CD1c-positive myeloid dendritic cell (primary cell): ENCODE data around the gene TMEM114.

Source experiments
- DNase-seq: peaks from one replicate; pipeline ENCODE4 v3.0.0-alpha.2; 2016; ENCODE audit errors: extremely low spot score

The TMEM114 gene

DNA sequence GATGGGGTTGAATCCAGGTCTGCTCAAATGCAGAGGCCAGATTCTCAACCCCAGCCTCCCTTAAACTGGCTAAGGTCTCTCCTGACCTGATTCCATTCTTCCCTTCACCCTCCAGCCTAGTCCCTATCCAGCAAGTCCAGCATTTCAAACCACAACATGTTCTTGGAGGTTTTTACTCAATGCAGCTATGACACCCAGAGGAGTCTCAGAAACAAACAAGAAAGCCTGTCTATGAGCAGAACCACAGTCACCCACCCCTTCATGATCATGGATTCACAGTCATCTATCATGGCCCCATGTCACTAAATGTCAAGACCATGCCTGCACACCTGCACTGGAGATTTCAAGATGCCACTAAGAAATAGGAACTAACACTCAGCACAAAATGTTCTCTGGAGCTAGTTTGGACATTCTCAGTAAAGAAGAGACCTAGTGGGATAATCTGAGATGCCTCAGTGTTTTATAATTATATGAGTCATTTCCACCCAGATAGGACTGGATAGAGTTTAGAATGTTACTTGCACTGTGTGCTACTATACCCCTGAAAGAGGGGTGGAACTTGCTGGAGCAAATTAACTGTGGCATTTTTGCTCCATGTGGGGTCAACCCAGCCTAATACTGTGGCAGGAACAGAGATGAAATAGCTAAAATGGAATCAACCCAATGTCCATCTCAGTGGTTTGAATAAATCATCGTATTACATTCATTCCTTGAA, 21.7 kb upstream of the TMEM114 start:
- no peak for DNase-seq

DNA sequence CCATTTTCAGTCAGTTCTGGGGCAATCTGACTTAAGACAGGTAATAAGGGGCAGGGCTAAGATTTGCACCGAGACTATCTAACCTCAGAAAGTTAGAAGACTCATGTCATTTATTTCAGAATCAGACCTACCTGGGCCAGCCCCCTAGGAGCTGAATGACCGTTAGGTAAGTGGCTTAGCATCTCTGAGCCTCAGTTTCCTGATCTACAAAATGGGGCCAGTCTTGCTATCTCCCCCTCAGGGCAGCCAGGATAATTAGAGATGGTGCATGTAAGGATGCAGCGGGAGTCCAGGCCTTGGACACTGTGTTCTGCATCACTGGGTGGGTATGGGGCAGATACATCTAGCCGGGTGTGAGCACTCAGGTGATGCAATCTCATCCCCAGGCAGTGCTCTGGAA, 20.8 kb upstream of the TMEM114 start:
- no peak for DNase-seq

DNA sequence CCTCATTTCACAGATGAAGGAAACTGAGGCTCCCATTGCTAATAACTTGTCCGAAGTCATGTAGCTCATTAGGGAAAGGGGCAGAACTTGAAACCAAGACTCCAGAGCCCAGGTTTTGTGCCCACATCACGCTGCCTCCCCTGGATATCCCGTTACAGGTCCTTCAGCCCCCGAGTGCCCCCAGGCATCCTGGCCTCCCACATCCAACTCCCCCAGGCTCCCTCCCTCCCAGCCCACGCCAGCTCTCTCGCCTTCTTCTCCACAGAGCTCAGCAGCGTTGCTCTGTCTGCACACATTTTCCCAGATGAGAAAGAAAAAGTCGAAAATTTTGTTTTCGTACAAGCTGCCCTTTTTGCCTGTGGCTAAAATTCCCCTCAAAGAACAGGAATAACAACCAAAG, 16.9 kb upstream of the TMEM114 start:
- no peak for DNase-seq

DNA sequence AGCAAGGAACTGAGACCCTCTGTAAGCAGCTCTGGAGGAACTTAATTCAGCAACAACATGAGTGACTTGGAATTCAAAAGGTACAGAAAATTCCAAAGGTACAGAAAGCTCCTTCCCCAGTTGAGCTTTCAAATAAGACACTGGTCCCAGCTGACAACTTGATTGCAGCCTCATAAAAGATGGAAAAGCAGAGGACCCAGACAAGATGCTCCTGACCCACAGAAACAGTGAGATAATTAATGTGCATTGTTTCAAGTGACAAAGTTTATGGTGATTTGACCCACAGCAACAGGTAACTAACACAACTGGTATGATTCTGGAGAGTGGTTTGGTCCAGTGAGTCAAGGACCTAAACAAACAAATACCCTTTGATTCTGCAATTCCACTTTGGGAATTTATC, 15.2 kb upstream of the TMEM114 start:
- no peak for DNase-seq

DNA sequence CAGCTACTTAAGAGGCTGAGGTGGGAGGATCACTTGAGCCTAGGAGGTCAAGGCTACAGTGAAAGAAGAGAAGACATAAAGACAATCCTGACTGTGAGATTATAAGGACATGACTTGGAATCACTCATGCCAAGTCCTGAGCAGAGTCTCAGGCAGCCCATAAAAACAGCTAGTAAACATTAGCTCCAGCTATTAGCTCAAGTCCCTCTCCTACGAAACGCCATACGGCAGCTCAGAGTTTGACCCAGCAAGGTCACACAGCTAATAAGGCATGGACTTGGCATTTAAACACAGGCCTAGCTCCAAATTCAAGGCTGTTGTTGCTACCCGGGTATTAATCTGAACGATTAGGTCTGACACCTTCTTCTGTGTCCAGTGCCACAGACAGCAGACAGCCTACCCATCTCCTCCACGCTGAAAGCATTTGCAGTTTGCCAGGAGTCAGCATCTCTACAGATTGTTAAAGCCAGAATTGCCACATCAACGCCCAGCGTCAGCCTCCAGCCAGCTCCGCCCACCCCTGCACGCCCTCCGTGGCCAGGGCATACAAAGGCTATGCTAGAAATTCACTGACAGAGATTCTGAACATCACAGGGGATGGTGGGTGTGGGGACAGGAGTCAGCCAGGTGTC, 9.9 kb upstream of the TMEM114 start:
- DNase-seq, result no peak

DNA sequence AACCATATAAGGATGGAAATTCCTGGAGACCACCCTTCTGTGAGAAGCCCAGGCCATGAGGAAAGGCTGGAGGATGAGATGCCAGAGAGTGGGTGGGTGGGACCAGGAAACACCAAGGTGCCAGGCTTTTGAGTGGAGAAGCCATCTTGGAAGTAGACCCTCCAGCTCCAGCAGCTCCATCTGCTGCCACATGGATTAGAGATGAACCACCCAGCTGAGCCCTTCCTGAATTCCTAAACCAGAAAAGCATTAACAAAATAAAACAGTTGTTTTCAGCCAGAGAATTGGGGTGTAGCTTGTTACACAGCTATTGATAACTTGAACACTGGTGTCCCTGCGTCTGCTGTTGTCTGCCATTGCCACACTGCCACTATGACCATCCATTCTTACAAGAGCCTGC, 6.3 kb upstream of the TMEM114 start:
- DNase-seq, result no peak

DNA sequence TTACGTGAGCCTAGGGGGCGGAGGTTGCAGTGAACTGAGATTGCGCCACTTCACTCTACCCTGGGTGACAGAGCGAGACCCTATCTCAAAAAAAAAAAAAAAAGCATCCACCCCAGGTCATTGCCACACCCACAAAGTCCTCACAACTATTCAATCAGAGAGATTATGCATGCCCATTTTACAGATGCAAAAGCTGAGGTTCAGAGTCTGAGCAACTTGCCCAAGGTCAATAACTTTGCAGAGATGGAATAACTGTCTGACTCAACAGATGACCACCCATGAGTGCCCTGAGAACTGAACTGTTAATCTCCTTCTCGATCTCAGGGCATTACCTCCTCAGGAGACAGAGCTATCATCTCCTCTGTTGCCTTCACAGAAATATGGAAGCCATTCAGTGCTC, 5.5 kb upstream of the TMEM114 start:
- DNase-seq, result no peak

DNA sequence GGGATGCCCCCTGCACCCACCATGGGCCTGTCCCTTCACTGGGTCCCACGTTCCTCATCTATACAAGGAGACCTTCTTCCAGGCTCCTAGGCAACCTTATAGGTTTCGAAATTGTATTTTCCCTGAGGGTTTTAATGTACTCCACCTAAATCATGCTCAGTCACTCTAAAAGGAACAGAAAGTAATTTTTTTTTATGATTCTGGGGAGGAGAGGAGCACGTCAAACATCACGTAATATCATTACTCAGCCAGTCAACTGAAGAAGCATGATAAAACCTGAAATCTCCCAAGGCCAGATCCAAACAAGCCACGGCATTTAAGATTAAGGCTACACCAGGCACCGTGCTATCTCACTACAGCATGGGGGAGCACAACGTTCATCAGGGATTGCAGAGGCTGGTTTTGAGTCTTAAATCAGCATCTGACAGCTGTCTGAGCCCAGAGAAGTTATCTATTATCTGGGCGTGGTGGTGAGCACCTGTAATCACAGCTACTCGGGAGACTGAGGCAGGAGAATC, 3.9 kb upstream of the TMEM114 start:
- DNase-seq, result peak; percentile 42

DNA sequence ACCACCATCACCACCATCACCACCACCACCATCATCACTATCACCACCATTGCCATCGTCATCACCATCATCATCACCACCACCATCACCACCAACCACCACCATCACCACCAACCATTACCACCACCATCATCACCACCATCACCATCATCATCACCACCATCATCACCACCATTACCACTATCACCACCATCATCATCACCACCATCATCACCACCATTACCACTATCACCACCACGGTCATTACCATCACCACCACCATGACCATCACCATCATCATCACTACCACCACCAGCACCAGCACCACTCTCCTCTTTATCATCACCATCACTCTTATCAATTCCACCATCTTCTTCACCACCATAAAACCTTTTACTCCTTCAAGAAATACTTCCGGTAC, 1.1 kb upstream of the TMEM114 start:
- no peak for DNase-seq

DNA sequence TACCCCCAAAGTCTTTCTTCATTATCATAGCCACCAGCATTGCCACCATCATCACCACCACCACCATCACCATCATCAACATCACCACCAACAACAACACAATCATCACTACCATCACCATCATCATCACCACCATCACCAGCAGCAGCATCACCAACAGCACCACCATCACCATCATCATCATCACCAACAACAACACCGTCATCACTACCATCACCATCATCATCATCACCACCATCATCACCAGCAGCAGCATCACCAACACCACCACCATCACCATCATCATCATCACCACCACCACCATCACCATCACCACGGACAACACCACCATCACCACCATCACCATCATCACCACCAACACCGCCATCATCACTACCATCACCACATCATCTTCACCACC, 500 bp upstream of the TMEM114 start:
- DNase-seq, result no peak

DNA sequence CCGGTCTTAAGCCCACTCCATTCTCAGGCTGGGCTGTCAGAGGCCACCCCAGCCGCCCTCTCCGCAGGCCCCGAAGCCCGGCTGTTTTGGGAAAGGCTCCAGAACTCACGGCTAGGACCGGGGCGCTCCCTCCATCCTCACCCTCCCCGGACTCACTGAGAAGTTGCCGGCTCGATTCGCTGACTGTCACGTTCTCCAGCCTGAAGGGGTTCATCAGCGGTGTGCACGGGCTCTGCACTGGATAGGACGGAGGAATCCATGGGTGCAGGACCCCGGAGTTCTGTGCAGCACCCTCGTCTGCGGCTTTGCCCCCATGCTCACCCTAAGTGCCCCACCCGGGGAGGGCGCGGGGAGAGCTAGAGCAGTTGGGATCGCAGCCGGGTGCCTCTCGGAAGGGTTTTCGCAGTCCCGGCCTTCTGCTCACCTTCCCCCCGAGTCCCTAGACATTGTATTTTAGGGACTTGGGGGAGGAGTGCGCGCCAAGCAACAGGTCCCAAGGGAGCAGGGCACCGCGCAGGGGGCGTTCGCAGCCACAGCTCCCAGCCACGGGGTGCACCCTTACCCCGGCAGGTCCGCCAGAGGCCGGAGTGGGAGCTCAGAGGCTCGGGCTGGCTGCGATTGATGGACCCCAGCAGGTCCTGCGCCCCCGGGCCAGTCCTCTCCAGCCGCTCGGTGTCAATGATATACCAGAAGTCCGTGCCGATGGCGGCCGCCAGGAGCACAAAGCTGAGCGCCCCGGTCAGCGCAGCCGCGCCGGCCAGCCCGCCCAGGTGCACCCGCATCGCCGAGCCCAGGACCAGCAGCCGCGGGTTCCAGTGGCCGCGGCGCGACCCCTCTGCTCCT, 1.0 kb downstream of the TMEM114 start:
- no peak for DNase-seq

DNA sequence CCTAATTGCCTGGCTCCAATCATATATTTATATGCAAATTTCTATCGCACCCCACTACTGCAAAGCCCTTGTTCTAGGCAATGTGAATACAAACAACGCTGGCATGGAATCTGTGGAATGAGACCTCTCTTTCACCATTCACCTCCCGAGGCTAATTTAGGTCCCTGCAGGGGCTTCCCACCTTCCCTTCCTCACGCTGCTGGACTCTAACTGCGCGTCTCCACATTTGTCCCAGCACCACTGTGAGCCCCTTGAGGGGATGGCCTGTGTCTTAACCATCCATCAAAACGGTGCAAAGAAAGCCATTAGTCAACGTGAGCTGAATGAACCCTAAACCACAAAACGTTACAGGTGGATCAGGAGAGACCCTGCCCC, 1.6 kb downstream of the TMEM114 start:
- no peak for DNase-seq

DNA sequence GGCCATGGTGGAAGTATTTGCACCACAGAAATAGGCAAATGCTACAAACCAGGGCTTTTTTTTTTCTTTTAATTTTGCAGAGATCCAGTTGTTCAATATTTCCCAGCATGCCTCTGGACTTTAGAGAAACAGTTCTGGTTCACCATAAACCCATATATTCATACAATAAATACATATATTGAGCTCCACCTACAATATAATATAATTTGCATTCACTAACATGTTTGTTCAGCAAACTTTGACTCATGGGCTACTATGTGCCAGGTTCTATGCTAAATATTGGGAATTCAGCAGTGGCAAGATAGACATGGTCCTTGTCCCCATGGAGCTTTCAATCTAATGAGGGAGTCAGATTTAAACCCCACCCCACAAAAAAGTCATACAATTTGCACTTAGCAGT, 3.2 kb downstream of the TMEM114 start:
- no peak for DNase-seq

DNA sequence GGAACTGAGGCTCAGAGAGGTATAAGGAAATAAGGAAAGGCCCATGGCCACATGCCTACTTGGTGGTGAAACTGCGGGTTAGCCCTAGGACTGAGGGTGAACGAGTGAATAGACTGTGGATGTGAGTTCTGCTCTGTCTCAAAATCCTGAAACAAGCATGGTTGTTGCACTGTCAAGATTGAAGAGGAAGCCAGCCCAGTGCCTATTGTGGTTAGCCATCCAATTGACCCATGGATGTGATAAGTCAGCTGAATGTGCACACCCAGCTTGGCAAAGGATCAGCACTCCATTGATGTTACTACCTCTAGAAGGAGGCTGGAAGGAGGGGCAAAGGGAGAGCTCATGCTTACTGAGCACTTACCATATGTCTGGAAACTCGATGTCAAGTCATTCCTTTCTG, 4.5 kb downstream of the TMEM114 start:
- DNase-seq, result no peak

DNA sequence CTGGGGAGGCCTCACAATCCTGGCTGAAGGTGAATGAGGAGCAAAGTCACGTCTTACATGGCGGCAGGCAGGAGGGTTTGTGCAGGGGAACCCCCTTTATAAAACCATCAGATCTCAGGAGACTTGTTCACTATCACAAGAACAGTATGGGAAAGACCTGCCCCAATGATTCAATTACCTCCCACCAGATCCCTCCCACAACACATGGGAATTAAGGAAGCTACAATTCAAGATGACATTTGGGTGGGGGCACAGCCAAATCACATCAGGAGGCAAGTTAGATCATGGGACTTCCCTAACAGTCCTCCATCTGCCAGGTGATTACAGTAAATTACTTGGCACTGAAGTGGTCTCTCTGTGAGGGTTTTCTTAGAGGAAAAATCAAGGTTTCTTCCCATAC, 5.3 kb downstream of the TMEM114 start:
- DNase-seq, result no peak

DNA sequence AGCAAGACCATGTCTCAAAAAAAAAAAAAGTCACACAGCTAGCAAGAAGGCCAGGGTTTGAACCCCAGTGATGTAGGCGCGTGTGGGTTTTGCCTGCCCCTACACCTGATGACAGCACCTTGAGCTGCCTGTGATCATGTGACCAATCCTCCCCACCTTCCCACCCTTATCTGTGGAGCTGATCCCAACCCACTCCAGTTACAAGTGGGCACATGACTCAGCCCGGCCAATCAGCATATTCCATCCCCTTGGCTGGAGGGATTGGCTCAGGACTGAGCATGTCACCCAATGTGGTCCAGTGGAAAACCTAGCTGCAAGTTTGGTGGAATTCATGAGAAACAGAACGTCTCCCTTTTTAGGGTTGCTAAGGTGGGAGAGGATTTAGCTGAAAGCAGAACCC, 6.6 kb downstream of the TMEM114 start:
- DNase-seq, result no peak

DNA sequence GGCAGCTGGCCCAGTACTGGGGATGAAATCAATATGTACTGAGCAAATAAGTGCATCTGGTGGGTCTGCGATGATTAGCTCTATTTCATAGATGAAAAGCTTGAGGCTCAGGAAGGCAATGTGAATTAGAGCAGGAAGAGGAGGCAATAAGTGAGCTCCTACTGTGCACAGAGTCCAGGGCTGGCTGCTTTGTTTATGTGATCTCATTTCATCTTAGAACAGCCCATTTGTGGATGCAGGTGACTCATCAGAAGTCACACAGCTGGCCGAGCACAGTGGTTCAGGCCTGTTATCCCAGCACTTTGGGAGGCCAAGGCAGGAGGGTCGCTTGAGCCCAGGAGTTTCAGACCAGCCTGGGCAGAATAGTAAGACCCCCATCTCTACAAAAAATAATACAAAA, 7.1 kb downstream of the TMEM114 start:
- DNase-seq, result no peak

DNA sequence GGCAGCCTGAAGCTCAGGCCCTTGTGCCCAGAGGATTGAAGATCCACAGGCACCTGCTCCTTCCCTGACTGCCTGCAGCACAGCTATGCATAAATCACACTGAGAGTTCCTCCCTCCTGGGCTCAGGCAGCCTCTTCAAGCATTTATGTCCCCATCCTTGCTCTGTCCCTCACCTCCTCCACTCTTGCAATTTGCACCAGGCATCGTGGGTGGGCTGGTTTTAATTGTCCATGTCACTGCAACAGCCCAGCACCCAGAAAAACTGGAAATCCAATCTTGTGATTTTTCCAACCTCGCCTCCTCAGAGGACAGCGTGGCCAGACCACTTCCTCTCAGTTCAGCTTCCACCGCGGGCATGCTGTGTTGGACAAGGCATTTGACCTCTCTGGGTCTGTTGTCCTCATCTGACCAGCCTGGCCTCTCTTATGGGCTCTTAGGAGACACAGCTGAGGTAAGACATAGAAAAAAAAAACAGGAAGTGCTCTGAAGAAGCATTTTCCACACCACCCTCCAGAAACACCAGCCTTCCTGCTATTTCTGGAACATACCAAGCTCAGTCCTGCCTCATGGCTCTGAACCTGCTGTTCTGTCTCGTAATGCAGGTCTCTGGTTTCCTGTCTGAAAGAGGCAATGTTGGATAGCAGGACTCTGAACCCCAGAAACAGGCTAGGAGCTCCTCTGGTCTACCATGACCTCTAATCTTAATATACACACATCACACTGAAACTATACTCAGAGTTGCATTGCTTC, 8.3 kb downstream of the TMEM114 start:
- peak; percentile 87 for DNase-seq

DNA sequence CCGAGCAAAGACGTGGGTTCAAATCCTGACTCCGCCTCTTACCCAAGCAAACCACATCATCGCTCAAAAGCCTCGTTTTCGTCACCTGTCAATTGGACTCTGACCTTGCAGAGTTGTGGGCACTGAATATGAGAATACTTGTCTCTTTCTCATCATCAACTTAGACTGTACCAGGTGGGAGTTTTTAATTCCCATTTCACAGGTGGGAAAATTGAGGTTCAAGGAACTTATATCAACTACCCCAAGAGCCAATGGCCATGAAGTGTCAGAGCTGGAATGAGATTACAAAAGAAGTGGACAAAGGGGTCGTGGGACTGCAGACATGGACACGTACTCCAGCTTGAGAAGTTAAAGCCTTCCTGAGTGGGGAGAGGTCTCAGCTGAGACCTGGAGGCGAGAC, 10.8 kb downstream of the TMEM114 start:
- DNase-seq, result no peak

DNA sequence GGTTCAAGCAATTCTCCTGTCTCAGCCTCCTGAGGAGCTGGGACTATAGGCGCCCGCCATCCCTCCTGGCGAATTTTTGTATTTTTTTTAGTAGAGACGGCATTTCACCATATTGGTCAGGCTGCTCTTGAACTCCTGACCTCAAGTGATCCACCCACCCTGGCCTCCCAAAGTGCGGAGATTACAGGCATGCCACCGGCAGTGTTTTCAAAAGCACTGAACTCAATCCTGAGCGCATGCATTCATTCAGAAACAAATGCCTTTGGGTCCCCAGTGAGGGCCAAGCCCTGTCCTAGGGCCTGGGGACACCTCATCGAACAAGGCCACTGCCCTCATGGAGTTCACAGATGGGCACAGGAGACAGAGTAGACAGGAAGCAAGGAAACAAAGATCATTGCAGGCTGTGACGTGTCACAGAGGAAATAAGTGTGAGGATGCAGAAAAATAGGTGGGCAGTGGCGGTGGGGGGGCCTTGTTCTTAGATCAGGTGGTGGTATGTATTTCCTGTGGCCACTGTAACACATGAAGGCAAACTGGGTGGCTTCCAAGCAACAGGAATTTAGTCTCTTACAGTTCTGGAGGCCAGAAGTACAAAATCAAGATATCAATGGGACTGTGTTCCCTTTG, 12.5 kb downstream of the TMEM114 start:
- DNase-seq, result no peak

DNA sequence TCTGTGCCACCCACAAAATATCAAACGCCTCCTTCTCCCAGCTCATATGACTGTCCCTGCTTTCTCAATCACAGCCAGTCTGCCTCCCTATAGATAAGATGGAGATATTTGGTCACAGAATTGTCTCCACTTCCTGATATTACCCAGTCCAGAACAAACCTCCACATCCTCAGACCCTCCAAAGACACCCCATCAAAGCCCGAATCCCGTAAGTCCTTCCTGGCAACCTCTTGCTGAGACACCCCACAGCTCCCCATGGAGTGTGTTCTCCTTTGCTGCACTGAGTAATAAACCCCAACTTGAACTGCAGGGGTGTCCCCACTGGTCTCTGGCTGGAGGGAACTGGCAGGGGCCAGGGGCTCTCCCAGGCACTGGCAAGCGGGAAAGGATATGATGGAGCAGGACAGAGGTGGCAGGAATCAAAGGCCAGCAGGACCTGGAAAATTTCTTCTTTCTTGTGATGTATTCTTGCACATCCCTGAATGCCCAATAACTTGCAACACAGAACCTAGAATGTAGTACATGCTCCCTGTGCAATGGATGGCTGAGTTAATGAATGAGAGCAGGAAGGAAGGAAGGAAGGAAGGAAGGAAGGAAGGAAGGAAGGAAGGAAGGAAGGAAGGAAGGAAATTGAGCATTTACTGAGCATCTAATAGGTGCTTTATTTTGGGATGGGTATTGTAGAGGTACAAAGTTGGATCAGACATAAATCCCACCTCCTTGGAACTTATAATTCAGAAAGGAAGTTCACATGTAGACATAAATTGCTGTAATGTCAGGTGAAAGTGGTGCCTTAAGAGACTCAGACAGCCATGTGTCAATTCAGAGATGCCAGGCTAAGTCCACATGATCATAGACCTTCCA, 13.9 kb downstream of the TMEM114 start:
- no peak for DNase-seq
